Fibroblast of villous mesenchyme (primary cell): ENCODE data around the gene PLXNA2. TPM values are rescaled to one million over a fixed set of nuclear protein-coding genes. Genes with fewer than 3 reads are reported as not detected.

Source experiments
- DNase-seq: peaks from one replicate; pipeline ENCODE4 v3.0.0-alpha.2; 2010; ENCODE audit warnings: low read depth
- H3K4me3 ChIP-seq: 2 replicates; pipeline ENCODE4 v1.5.1; 2011; ENCODE audit warnings: low read depth, mild to moderate bottlenecking, low read length
- total RNA-seq: library from RNA; depleted of rRNA; stranded (reverse); fragments of >200 nt; gene quantifications from 2 replicates; pipeline ENCODE4 v1.2.3, GENCODE V29; 2012
- TF ChIP-seq, protein P1 (sequence below): IDR thresholded peaks from 2 replicates; pipeline ENCODE4 v1.5.1; 2012; ENCODE audit warnings: low read depth, mild to moderate bottlenecking, low read length; ENCODE audit not compliant: insufficient read depth

PLXNA2 gene
- total RNA-seq, 1 donor = 0.86 TPM

DNA sequence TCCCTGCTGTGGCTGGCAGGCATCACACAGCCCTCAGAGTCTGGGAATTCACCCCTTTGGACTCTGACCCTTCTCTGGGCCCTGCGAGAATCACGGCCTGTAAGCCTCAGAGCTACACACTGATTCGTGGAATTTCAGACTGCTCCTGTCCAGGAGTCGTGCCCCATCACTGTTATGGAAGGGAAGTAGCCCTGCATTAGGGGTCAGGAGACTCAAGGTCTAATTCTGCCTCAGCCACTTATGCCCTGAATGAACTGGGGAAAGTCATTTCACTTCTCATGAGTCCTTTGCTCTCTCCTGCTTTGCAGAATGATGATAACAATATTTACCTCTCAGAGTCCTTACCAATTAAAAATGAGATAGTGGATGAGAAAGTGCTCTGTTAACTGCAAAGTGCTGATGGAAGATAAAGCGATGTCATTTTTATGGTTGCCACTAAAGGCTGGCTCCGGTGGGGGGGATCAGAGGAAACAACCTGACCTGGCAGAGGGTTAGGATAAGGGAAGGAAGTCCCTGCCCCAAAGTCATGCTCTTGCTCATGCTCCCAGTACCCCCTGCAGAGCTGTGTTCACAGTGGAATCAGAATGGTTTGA, 184.7 kb downstream of the PLXNA2 start:
- H3K4me3 ChIP-seq = no peak overlapping the region
- TF ChIP-seq, protein P1, sequence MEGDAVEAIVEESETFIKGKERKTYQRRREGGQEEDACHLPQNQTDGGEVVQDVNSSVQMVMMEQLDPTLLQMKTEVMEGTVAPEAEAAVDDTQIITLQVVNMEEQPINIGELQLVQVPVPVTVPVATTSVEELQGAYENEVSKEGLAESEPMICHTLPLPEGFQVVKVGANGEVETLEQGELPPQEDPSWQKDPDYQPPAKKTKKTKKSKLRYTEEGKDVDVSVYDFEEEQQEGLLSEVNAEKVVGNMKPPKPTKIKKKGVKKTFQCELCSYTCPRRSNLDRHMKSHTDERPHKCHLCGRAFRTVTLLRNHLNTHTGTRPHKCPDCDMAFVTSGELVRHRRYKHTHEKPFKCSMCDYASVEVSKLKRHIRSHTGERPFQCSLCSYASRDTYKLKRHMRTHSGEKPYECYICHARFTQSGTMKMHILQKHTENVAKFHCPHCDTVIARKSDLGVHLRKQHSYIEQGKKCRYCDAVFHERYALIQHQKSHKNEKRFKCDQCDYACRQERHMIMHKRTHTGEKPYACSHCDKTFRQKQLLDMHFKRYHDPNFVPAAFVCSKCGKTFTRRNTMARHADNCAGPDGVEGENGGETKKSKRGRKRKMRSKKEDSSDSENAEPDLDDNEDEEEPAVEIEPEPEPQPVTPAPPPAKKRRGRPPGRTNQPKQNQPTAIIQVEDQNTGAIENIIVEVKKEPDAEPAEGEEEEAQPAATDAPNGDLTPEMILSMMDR = no peak
- DNase-seq = no peak

DNA sequence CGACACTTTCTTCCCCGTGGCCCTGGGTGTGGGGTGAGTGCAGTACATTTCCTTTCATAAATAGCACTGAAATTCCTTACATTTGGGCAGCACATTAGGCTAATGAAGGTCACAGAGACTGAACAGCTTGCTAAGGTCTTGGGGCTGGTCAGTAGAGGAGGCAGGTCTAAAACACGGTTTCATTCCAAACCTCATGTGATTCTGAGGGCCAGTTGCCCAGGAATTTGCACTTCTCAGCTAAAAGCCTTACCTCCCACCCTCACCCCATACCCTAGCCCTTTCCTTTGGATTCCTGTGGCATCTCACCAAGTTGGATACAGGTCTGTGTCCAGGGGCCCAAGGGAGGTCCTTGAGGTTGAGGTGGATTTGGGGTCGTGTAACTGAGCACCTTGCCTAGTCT, 185.4 kb downstream of the PLXNA2 start:
- TF ChIP-seq, protein P1 = no peak
- no peak for DNase-seq
- no peak overlapping the region for H3K4me3 ChIP-seq

GRCh38 chr1:208058267-208058666, 185.9 kb downstream of the PLXNA2 start:
- H3K4me3 ChIP-seq = no peak overlapping the region
- TF ChIP-seq, protein P1 = no peak
- DNase-seq = no peak

- no peak overlapping the region for H3K4me3 ChIP-seq
- no peak for DNase-seq
- TF ChIP-seq, protein P1 = no peak
These were observed 187.1 kb downstream of the PLXNA2 start for GRCh38 chr1:208057056-208057455.

DNA sequence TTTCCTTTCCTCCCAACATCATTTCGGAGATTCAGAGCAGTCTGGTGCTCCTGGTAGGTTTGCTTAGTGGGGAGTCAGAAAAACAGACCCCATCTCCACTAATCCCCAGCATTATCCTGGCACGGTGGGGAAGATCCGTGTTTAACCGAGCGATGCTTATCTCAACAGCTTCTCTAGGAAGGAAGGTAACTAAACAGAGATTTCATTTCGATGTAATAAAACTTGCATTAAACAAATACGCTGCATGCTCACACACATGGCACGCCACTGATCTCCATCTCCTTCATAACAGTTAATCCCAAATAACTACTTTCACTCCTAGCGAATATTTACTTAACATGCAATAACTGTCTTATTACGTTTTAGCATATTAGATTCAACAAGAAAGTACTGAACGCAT, 188.6 kb downstream of the PLXNA2 start:
- TF ChIP-seq, protein P1 = no peak
- no peak for DNase-seq
- H3K4me3 ChIP-seq = no peak overlapping the region

DNA sequence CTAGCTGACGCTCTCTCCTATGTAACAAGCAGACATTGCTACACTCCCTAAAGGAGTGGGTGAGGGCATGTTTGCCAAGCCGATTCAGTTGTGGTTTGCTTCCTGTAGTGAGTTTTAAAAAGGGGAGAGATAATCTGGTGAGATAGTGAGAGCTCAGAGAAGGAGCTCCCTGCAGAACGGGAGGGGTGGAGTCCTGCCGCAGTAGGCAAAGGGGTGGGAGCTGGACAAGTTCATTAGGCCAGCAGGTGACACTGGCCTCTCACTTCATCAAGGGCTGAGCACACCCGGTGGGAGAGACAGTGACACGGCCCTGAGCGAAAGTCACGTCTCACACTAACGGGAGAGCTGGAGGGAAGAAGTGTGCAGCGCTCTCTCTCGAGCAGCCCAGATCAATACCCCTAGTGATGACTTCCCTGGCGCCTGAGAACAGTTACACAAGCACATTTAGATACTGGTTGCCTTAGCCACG, 189.2 kb downstream of the PLXNA2 start:
- no peak overlapping the region for H3K4me3 ChIP-seq
- no peak for DNase-seq
- TF ChIP-seq, protein P1 = no peak

DNA sequence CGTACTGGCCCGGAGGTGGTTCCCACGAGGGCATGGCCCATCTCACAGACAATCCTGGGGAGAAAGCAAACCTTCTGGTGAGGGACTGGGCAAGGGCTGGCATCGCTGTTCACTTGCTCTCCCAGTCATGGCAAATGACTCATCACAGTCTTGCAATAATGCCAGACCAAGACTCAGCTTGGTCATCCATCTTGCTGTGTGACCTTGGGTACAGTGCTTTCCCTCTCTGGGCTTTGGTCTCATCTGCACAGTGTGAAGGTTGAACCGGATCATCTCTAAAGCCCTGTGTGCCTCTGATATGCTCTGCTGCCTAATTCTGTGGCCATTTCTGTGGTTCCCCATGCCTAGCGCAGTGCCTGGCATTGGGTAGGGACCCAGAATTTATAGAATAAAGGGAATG, 189.7 kb downstream of the PLXNA2 start:
- no peak overlapping the region for H3K4me3 ChIP-seq
- TF ChIP-seq, protein P1 = no peak
- no peak for DNase-seq
